ENCODE data around the gene MDC1.
"Not testable (repeated sequence)": the region's sequence is repeated elsewhere in the genome, so short reads cannot be mapped to it uniquely, and the experiment has no call there.

MDC1 gene

DNA sequence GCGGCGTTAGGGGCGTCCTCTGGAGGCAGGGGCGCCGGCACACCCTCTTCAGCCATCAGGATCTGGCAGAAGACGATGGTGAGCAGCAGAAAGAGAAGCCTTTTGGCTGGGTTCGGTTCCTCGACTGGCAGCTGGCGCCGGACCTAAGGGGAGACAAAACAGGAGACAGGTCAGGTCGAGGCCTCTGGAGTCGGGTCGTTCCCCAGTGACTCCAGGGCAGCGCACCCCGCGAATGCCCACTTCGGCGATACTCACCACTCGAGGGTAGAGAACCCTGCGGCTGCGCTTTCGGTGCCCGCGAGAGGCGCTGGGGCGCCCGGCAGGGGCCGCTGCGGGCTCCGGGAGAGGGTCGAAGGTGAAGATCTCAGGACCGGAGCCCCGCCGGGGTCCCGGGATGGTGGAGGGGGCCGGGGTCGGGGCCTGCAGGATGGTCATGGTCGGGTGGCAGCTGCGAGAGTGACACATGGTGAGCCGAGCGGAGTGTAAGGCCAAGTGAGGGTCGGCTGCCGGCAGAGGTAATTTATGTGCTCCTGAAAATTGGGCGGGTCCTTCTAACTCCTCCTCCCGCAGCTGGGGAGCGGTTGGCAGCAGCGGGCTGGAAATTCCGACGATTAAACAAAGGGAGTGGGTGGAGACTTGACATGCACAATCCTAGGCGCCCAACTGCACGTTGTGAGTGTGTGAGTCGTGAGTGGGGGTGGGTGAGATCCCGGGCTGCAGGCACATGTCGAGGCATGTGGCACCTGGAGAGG, 27.1 kb upstream of the MDC1 start, which contains the start of gene IER3:
Gene IER3, minus strand, starts transcription at position 494 of the 752 bp plus-strand sequence. Its CDS starts 29 bp downstream, at position 465.
- peak; percentile 78 for DNase-seq

DNA sequence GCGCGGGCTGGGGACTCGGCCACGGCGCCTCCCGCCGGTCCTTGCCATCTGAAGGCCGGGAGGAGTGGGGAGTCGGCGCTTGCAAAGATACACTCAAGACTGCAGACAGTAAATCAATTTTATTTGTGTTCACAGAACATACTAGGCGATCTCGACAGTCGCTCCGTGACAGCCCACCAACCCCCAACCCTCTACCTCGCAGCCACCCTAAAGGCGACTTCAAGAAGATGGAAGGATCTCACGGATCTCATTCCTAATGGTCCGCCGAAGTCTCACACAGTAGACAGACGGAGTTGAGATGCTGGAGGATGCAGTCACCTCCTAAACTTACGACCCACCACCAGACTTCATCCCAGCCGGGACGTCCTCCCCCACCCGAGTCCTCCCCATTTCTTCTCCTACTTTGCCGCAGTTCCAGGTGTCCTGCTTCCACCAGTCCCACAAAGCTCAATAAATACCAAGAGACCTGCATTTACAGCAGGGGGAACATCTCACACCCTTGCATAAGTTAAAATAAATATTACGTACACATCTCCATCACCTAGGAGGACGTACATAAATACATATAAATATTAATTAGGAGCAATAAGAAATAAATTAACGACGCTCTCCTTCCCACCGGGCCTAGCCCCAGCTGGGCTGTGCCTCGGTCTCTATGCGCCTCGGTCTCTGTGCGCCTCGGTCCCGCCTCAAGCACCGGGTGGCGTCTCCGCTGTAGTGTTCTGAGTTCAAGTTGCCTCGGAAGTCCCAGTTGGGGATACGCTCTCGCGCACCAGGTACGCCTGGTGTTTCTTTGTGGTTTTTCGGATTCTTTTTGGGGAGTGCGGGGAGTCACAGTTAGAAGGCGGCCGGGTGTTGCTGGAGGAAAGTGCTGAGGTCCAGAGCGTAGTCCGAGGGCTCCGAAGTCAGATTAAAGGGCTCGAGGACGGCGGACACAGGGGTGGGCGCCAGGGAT, 26.3 kb upstream of the MDC1 start:
- DNase-seq: peak; percentile 53

DNA sequence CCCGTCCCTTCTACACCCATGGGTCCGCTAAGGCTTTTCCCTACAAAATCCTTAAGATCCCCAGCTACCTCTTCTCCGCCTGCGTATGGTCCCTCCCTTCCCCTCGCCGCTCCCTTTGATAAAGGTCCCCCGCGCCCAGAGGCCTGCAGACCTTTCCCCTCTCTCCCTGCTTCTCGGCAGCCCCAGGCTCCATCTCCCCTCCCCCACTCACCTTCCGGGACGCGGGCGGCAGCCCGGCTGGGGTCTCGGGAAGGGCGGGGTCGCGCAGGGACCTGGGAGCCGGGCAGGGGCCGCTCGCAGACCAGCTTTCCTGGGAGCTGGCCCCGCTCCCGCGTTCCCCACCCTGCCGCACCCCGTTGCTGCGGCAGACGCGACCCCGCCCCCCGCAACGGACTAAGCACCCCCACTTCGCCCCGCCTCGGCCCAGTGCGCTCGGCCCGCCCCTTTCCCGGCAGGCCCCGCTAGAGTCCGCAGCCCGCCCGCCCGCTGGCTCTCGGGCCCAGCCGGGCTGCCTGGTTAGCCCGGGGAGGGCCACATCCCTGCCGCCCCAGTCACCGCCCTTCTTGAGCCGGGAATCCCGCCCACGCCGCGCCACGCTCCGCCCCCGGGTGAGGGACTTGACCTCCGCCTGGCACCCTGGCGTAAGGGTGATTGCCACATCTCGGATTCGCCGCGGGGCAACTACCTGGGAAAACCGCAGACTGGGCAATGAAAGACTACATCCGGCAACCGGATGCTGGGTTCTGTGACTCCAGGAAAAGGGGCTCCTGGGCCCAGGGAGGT, 25.4 kb upstream of the MDC1 start, which contains the start of gene FLOT1:
Gene FLOT1, minus strand, starts transcription at position 372 of the 783 bp plus-strand sequence. CDS start 498 bp downstream, outside the sequence.
- DNase-seq: peak; percentile 80

DNA sequence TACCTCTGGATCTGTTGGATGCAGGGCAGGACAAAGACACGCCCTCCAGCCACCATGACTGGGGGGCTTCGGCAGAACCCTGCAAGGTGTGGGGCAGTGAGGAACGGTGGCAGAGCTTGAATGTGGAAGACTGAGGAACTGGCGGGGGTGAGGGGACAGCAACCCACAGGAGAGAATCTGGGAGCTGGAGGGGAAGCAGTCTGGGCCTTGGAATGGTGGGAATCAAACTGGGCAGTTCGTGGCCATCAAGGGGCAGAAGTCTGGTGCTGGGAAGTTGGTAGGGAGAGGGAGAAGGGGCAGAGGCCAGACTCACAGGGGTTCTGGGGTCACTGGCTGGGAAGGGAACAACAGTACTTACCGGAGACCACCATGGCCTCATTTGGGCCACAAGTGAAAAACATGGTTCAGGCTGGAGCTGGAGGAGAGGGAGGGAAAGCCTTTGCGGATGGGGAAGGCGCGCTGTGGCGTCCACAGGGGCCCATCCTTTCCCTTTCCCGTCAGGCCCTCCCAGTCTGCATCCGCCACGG, 24.8 kb upstream of the MDC1 start:
- no peak for DNase-seq

DNA sequence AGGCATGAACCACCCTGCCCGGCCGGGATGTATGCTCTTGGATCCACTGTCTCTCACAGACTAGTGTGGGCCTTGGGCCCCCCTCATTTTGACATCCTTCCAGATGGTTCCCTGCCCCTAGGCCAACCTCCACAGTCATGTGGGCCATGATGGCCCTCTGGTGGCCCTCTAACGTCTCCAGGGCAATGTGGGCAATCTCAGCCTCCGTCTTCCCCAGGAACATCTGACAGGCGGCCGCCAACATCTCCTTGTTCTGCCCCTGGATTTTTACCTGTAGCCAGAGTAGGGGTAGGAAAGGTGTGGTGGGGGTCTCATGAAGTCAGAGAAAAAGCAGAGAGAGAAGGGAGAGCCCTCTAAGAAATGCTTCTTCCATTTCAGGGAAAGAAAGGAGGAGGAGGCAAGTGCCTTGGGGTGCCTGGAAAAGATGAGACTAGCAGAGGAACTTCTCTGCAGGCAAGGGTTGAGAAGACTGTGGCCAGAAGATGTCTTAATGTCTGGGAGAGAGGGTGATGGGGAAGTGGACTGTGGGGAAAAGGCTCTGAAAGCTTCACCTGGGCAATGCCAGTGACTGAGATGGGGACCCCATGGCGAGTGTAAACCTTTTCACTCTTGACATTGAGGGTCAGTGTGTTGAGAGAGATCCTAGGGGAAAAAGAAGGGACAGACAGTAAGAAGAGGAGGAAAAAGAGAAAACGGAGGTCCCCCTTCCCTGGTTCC, 24.1 kb upstream of the MDC1 start:
- DNase-seq: no peak

DNA sequence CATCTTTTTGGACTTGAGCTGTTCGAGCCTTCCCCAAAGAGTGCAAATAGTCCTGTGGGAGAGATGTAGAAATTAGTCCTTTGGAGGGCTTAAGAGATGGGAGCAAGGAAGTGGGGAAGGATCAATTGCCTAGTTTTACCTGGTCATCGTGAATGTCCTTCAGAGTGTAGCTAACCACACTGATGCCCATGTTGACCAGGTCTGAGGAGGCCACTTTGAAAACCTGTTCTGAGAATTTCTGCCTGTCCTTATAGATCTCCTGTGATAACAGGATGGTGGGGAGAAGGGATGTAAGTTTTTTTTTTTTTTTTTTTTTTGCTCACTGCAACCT, 23.4 kb upstream of the MDC1 start:
- no peak for DNase-seq

DNA sequence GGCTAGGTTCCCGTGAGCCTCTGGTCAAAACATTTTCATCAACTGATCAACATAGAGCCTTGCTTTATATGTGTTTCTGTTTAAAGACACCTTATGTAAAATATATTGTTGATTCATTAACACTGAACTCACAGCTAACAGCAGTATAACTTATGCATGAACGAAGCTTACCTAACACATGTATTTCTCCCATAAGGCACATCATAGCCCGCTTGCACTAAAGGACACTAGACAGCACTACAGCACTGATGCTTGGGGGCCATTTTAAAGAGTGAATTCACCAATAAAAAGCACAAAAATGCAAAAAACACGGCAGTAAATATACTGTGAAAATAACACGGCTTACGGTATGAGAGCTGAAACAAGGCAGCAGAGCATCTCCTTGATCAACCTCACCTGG, 21.5 kb upstream of the MDC1 start:
- DNase-seq: no peak

DNA sequence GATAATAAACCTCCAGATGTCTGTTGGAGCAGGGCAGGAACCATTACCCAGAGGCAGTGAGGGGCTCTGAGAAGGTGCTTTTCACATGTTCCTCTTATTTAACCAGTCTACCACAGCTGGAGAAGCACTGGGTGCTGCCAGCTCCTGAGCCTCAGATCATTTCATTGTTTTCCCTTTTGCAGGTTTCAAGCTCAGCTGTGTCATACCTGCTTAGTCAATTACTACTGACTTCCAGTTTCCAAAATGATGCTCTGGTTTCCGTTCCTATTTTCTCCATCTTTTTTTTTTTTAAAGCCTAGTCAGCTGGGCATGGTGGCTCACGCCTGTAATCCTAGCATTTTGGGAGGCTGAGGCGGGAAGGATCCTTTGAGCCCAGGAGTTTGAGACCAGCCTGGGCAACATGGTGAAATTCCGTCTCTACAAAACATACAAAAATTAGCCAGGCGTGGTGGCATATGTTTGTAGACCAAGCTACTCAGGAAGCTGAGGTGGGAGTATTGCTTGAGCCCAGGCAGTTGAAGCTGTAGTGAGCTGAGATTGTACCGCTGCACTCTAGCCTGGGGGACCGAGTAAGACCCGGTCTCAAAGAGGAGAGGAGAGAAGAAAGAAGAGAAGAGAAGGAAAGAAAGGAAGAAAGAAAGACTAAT, 18.7 kb upstream of the MDC1 start:
- DNase-seq: no peak

DNA sequence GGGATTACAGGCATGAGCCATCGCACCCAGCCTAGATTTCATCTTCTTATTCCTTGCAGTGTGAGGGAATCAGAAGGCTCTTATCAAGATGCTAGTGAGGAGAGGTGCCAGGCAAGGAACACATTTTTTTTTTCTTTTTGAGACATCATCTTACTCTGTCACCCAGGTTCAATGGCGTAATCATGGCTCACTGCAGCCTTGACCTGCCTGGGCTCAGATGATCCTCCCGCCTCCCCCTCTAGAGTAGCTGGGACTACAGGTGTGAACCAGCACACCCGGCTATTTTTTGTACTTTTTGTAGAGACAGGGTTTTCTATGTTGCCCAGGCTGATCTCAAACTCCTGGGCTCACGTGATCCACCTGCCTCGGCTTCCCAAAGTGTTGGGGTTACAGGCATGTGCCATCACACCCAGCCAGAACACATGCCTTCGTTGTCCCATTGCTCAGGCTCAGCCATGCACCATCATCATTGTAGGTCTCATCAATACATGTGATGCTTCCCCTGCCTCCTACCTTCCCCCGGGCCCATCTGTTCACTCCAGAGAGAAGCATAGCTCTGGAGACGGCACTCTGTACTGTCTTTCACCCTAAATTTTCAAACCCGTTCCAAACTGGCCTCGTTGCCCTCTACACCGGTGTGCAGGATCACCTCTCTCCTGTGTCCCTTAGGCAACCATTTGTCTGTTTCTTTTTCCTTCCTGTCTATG, 15.3 kb upstream of the MDC1 start:
- no peak for DNase-seq

DNA sequence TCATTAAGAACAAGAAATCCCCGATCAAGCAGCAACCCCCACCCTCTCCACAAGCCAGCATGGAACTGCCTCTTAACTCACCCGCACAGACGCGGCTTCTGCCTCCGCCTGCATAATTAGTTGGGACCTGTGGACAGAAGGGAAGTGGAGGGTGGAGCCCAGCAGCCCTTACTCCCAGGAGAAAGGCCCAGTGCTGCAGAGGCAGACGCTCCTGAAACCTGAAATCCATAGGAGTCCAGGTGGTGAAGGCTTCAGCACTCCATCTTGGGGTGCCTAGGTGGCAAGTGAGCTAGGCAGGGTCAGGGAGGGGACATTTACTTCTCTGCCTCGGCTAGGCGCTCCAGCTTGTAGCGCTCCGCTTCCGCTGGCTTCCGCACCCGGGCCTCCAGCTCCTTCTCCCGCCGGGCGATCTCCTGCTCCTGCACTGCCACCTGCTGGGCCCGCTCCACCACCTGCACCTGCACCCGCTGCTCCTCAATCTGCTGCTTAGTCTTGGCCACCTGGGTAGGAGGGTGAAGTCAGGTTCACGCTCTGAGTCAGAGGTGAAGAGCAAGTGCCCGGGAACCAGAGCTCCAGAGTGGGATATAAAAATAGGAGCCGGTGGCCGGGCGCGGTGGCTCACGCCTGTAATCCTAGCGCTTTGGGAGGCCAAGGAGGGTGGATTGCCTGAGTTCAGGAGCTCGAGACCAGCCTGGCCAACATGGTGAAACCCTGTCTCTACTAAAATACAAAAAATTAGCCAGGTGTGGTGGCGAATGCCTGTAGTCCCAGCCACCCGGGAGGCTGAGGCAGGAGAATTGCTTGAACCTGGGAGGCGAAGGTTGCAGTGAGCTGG, 13.7 kb upstream of the MDC1 start:
- DNase-seq: peak; percentile 84

DNA sequence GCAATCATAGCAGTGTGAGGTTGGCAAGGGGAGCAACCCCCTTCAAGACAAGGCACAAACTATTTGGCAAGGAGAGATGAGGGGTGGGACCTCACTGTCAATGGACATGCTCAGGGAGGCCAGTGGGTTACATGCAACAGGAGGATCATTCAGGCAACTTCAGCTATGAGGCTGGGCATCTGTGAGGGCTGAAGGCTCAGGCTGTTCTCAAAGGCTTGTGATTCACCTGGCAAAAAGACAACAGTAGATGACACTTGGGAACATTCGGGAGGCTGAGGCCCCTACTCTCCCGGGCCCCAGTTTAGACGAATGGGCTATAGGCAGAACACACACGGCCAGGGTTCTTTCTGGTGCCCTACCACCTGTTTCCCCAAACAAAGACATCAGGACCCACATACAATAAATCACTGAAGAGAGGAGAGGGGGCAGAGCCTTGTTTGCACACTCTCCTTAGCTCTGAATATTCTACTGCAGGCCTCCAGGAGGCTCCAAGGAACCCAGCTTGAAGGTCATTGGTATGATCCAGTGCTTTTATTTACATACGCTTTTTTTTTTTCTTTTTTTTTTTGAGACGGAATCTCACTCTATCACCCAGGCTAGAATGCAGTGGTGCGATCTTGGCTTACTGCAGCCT, 11.0 kb upstream of the MDC1 start:
- no peak for DNase-seq

DNA sequence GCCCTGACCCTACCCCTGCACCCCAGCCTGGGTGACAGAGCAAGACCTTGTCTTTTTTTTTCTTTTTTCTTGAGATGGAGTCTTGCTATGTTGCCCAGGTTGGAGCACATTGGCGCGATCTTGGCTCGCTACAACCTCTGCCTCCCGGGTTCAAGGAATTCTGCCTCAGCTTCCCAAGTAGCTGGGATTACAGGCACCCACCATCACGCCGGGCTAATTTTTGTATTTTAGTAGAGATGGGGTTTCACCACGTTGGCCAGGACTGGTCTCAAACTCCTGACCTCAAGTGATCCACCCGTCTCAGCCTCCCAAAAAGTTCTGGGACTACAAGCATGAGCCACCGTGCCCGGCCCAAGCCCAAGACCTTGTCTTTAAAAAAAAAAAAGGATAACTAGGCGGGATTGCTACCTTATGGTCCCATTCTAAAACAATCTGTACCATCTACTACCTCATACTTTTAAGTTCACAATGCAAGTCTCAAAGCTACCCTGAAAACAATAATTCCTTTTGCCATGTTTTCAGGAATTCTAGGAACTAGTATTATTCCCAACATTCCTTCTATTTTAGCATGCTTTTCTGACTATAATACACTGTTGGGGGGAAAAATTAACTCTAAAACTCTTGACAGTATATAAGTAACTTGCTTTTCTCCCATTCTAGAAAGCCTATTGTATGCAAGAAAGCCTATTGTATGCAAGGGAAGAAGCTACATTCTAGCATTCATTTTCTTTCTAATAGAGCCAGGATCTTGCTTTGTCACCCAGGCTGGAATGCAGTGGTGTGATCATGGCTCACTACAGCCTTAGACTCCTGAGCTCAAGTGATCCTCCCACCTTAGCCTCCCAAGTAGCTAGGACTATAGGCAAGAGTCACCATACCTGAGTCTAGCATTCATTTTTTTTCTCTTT, 9.7 kb upstream of the MDC1 start:
- no peak for DNase-seq

DNA sequence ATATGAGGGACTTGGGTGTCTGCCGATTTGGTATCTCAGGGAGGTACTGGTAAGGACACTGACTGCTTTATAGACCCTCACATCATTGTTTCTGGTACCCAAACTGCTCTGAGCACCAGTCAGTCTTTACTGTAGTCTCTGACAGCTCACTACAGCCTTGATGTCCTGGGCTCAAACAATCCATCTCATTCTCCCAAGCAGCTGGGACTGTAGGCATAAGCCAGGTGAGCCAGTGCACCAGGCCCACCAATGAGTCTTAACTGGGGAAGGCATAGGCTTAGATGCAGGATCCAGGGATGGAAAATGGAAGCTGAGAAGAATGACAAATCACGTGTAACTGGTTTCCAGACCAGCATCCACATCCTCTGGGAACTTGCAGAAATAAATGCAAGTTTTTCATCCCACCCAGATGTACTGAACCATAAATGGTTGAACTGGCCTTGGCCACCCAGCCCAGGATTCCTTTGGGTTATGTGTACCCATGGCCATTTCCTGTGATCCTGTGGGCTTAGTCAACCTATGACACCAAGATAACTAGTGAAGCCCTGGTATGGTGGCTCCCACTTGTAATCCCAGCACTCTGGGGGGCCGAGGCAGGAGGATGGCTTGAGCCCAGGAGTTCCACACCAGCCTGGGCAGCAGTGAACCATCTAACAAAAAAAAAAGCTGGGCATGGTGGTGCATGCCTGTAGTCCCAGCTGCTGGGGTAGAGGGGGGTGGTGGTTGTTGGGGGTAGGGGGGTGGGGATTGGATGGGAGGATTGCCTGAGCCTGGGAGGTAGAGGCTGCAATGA, 8.8 kb upstream of the MDC1 start:
- DNase-seq: peak; percentile 12

DNA sequence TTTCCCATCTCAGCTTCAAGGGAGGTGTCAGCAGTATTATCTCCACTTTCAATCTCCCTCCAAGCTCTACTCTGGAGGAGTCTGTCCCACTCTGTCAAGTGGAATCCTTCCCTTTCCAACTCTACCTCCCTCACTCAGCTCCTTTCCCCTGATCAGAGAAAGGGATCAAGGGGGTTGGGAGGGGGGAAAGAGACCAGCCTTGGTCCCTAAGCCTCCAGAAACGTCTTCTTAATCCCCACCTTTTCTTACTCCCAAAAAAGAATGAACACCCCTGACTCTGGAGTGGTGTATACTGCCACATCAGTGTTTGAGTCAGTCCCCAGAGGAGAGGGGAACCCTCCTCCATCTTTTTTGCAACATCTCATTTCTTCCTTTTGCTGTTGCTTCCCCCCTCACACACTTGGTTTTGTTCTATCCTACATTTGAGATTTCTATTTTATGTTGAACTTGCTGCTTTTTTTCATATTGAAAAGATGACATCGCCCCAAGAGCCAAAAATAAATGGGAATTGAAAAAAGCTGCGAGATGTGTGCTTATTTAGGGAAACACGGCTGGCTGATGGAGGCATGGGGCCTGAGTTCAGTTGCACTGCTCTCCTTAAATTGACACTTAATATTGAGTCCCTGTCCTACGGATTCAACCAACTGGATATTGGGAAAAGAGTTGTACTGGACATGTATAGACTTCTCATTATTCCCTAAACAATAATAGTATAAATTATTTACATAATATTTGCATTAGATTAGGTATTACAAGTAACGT, 8.0 kb upstream of the MDC1 start:
- no peak for DNase-seq

DNA sequence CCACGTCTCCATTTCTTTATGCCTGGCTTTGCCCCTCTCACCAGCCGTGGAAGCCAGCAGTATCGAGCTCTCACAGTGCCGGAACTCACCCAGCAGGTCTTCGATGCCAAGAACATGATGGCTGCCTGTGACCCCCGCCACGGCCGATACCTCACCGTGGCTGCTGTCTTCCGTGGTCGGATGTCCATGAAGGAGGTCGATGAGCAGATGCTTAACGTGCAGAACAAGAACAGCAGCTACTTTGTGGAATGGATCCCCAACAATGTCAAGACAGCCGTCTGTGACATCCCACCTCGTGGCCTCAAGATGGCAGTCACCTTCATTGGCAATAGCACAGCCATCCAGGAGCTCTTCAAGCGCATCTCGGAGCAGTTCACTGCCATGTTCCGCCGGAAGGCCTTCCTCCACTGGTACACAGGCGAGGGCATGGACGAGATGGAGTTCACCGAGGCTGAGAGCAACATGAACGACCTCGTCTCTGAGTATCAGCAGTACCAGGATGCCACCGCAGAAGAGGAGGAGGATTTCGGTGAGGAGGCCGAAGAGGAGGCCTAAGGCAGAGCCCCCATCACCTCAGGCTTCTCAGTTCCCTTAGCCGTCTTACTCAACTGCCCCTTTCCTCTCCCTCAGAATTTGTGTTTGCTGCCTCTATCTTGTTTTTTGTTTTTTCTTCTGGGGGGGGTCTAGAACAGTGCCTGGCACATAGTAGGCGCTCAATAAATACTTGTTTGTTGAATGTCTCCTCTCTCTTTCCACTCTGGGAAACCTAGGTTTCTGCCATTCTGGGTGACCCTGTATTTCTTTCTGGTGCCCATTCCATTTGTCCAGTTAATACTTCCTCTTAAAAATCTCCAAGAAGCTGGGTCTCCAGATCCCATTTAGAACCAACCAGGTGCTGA, 7.0 kb upstream of the MDC1 start:
- DNase-seq: not testable (repeated sequence)

Data from DMS79 treated with DMSO at 0.1 percent for 48 hours (cell line).